Keratinocyte (primary cell): ENCODE results near the gene MIR17HG. TPM values are rescaled to one million over a fixed set of nuclear protein-coding genes. Genes with fewer than 3 reads are reported as not detected.

Source experiments
- DNase-seq: peaks from one replicate; pipeline ENCODE4 v3.0.0-alpha.2; 2011; ENCODE audit warnings: low read depth, missing footprints, low spot score
- FAIRE-seq: peaks from 2 replicates; lab custom pipeline; 2011; peaks lifted over from hg19 to GRCh38; lab: Jason Lieb, UNC
- H2AFZ ChIP-seq: 2 replicates; pipeline ENCODE4 v1.6.0; 2012; ENCODE audit warnings: low read length, control low read depth, inconsistent platforms; ENCODE audit not compliant: control insufficient read depth
- H3K27ac ChIP-seq: 2 replicates; pipeline ENCODE4 v1.5.1; 2011; ENCODE audit warnings: low read length; ENCODE audit not compliant: control insufficient read depth, insufficient read depth
- H3K27me3 ChIP-seq: 3 replicates; pipeline ENCODE4 v1.6.0; 2011; ENCODE audit warnings: low read length; ENCODE audit not compliant: control insufficient read depth, insufficient read depth; ENCODE audit errors: extremely low read depth
- H3K36me3 ChIP-seq, 2 experiments: 2 replicates in 1 of 2; 3 replicates in 1 of 2; pipeline ENCODE4 v1.5.1; 2011; ENCODE audit warnings: low read length in 2 of 2, mild to moderate bottlenecking in 1 of 2; ENCODE audit not compliant: control insufficient read depth in 2 of 2, insufficient read depth in 2 of 2; ENCODE audit errors: extremely low read depth in 1 of 2
- H3K4me1 ChIP-seq: 3 replicates; pipeline ENCODE4 v1.5.1; 2011; ENCODE audit warnings: low read length; ENCODE audit not compliant: control insufficient read depth, insufficient read depth; ENCODE audit errors: extremely low read depth
- H3K4me2 ChIP-seq: 3 replicates; pipeline ENCODE4 v1.6.0; 2011; ENCODE audit warnings: low read depth, low read length; ENCODE audit not compliant: control insufficient read depth, insufficient read depth; ENCODE audit errors: extremely low read depth
- H3K4me3 ChIP-seq, 3 experiments: fragments of 200-600 bp in 1 of 3; sonication (generic) in 1 of 3; 2 replicates in 2 of 3; 3 replicates in 1 of 3; pipeline ENCODE4 v1.5.1; 2011 to 2016; ENCODE audit warnings: low read length in 3 of 3, mild to moderate bottlenecking in 3 of 3, control low read depth in 2 of 3, inconsistent platforms in 1 of 3, low read depth in 1 of 3, mixed read lengths in 1 of 3, mixed run types in 1 of 3, moderate library complexity in 1 of 3; ENCODE audit not compliant: control insufficient read depth in 2 of 3, insufficient read depth in 2 of 3; ENCODE audit errors: extremely low read depth in 1 of 3
- H3K79me2 ChIP-seq: 2 replicates; pipeline ENCODE4 v1.6.0; 2012; ENCODE audit warnings: low read length; ENCODE audit not compliant: control insufficient read depth, insufficient read depth
- H3K9ac ChIP-seq: 3 replicates; pipeline ENCODE4 v1.6.0; 2011; ENCODE audit warnings: low read length; ENCODE audit not compliant: control insufficient read depth, insufficient read depth; ENCODE audit errors: extremely low read depth
- H3K9me1 ChIP-seq: 3 replicates; pipeline ENCODE4 v1.6.0; 2011; ENCODE audit warnings: low read length; ENCODE audit not compliant: control insufficient read depth, insufficient read depth; ENCODE audit errors: extremely low read depth
- H3K9me3 ChIP-seq: 2 replicates; pipeline ENCODE4 v1.5.1; 2012; ENCODE audit warnings: low read depth, low read length; ENCODE audit not compliant: control insufficient read depth
- H4K20me1 ChIP-seq: 3 replicates; pipeline ENCODE4 v1.6.0; 2011; ENCODE audit warnings: low read length; ENCODE audit not compliant: control insufficient read depth, insufficient read depth; ENCODE audit errors: extremely low read depth
- EZH2 ChIP-seq: IDR thresholded peaks from one replicate; pipeline ENCODE4 v1.6.1; 2012; ENCODE audit warnings: inconsistent platforms, mild to moderate bottlenecking, low read length, moderate library complexity
- dilution Hi-C: fragments of 300-500 bp; cut with MboI; formaldehyde crosslinking; loops from one replicate; pipeline ENCODE4 v1.7.0; 2020; ENCODE audit warnings: low sequenced_read_pairs; ENCODE audit not compliant: extremely low pct_ligation_motif_present
- polyA plus RNA-seq, 5 experiments: library from polyadenylated mRNA; depleted of rRNA in 3 of 5; stranded (reverse) in 3 of 5; stranded (forward) in 1 of 5; unstranded in 1 of 5; fragments of >200 nt; gene quantifications; 1 replicate in 1 of 5; 2 replicates in 3 of 5; 3 replicates in 1 of 5; pipeline versions ENCODE4 v1.2.1 to v1.2.3, GENCODE V29; 2011 to 2012; ENCODE audit warnings: missing spikeins in 2 of 5, low read depth in 1 of 5, low replicate concordance in 1 of 5
- TF ChIP-seq, protein P1 (sequence below), 3 experiments: IDR thresholded peaks in 1 of 3; conservative IDR thresholded peaks in 1 of 3; optimal IDR thresholded peaks in 1 of 3; 2 replicates in 2 of 3; 3 replicates in 1 of 3; pipeline versions ENCODE3 to v1.5.1; 2011; ENCODE audit warnings: low read length in 3 of 3, mild to moderate bottlenecking in 3 of 3, moderate library complexity in 2 of 3, control low read depth in 1 of 3, inconsistent platforms in 1 of 3; ENCODE audit not compliant: insufficient read depth in 2 of 3; ENCODE audit errors: extremely low read depth in 1 of 3

Gene MIR17HG
- polyA plus RNA-seq, 1 donor (not counting 4 experiments of a cell fraction or from before 2014, with no cell fraction given) = 2.9 TPM

DNA sequence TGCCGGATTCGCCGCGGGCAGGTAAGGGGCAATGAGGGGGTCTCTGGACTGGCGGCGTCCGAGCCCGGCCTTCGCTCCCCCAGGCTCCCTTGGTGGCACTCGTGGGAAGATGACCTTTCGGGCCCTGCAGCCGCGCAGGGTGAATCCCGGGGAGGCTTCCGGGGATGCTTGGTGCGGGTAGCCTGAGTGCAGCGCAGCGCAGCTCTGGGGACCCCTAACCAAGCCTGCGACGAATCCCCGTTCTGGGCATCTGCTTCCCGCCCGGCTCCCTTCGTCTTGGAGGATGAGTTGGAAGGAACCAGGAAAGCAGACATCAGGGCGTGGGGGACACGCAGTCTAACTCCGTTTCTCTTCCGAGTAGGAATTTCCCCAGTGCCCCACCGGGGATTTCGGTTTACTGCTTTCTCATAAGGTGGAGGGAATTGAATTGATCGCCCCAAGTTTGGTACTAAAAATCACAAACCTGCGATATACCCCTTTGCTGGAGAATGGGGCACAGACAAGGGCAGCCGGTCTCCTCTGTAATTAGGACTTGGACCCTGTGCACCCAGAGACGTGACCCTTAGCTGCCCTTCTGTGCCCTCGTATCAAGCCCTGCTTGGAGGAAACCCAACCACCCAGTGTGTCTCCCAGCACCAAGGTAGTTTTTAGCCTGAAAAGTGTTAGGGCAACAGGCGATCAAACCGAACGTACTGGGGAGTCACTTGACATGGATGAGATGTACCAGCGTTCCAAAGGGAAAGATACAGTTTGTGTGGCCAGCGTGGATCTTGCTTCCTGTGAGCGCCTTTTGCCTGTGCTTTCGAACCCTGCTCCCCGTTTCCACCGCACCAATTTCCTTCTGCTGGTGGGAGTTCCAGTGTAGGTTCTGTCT, 51.9 kb downstream of the MIR17HG start:
- peaks cover 26% of the 10 kb centered on the region for H3K27me3 ChIP-seq
- FAIRE-seq = no peak
- no peak overlapping the region for H3K9ac ChIP-seq
- dilution Hi-C loops = no loop called here
- no peak overlapping the region for H2AFZ ChIP-seq
- no peaks in the 10 kb centered on the region for H3K9me3 ChIP-seq
- H3K4me1 ChIP-seq = peaks cover 4% of the 10 kb centered on the region
- H3K36me3 ChIP-seq = no peaks in the 10 kb centered on the region
- H3K79me2 ChIP-seq = no peaks in the 10 kb centered on the region
- H3K9me1 ChIP-seq = no peaks in the 10 kb centered on the region
- DNase-seq = no peak
- TF ChIP-seq, protein P1, sequence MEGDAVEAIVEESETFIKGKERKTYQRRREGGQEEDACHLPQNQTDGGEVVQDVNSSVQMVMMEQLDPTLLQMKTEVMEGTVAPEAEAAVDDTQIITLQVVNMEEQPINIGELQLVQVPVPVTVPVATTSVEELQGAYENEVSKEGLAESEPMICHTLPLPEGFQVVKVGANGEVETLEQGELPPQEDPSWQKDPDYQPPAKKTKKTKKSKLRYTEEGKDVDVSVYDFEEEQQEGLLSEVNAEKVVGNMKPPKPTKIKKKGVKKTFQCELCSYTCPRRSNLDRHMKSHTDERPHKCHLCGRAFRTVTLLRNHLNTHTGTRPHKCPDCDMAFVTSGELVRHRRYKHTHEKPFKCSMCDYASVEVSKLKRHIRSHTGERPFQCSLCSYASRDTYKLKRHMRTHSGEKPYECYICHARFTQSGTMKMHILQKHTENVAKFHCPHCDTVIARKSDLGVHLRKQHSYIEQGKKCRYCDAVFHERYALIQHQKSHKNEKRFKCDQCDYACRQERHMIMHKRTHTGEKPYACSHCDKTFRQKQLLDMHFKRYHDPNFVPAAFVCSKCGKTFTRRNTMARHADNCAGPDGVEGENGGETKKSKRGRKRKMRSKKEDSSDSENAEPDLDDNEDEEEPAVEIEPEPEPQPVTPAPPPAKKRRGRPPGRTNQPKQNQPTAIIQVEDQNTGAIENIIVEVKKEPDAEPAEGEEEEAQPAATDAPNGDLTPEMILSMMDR (optimal IDR thresholded peaks at IDR 0.05 in 1 of 3, IDR thresholded peaks at IDR 0.05 in 1 of 3, conservative IDR thresholded peaks at IDR 0.05 in 1 of 3; ENCODE audit: extremely low read depth in 1 of 3, insufficient read depth in 2 of 3, low read length in 3 of 3) = no peak
- peak; percentile 64 for TF ChIP-seq EZH2
- peak overlapping the region; percentile 82 for H3K4me2 ChIP-seq
- no peak overlapping the region for H3K27ac ChIP-seq
- H4K20me1 ChIP-seq = no peaks in the 10 kb centered on the region
- peak overlapping the region; percentile 31 to 62 (median 59) for H3K4me3 ChIP-seq

DNA sequence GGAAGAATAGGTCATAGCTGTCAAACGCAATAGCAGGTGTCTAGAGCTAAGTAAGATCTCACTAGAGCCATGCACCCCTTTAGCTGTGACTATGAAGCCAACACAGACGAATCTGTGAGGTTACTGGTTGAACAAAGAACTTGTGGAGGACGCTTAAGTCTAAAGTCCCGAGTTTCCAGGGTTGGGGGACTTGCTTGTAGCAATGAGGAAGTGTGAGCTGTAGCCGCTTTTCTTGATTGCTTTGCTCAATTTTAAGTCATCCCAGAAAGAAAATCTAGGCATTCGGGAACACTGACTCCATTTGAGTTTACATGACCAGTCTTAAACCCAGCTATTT, 52.5 kb downstream of the MIR17HG start:
- H3K79me2 ChIP-seq = no peaks in the 10 kb centered on the region
- H3K4me2 ChIP-seq = no peak overlapping the region
- TF ChIP-seq, protein P1 (optimal IDR thresholded peaks at IDR 0.05 in 1 of 3, IDR thresholded peaks at IDR 0.05 in 1 of 3, conservative IDR thresholded peaks at IDR 0.05 in 1 of 3; ENCODE audit: extremely low read depth in 1 of 3, insufficient read depth in 2 of 3, low read length in 3 of 3) = no peak
- TF ChIP-seq EZH2 = no peak
- no peaks in the 10 kb centered on the region for H3K9me3 ChIP-seq
- DNase-seq = no peak
- dilution Hi-C loops = no loop called here
- FAIRE-seq = no peak
- no peak overlapping the region for H2AFZ ChIP-seq
- H3K9ac ChIP-seq = no peak overlapping the region
- H3K27me3 ChIP-seq = peaks cover 26% of the 10 kb centered on the region
- no peak overlapping the region for H3K27ac ChIP-seq
- H4K20me1 ChIP-seq = no peaks in the 10 kb centered on the region
- H3K4me3 ChIP-seq = no peak overlapping the region
- no peaks in the 10 kb centered on the region for H3K9me1 ChIP-seq
- H3K36me3 ChIP-seq = no peaks in the 10 kb centered on the region
- H3K4me1 ChIP-seq = peaks cover 4% of the 10 kb centered on the region
